Airway epithelial cell (primary cell): ENCODE measurements around the gene TRMT10A. TPM values are rescaled to one million over a fixed set of nuclear protein-coding genes. Genes with fewer than 3 reads are reported as not detected.

Experiments used
- total RNA-seq: library from RNA; depleted of rRNA; stranded (reverse); fragments of >200 nt; gene quantifications from 2 replicates; pipeline ENCODE4 v1.2.3, GENCODE V29; 2015

Gene TRMT10A
- 7.9 and 10.2 TPM in 2 replicates for total RNA-seq

GRCh38 chr4:99563310-99564186 is at the start of gene TRMT10A:
Gene TRMT10A, minus strand, starts transcription at chr4:99564039. Its CDS starts 4,701 bp downstream, at chr4:99559338.

GRCh38 chr4:99574530-99575324 is 10.9 kb upstream of the TRMT10A start, which contains the start of gene MTTP:
Gene MTTP, plus strand, starts transcription at chr4:99574824. Its CDS starts 86 bp downstream, at chr4:99574910.

GRCh38 chr4:99510721-99511120 is 53.1 kb downstream of the TRMT10A start, which contains the start of gene C4orf17:
Gene C4orf17, plus strand, starts transcription at chr4:99511021. Its CDS starts 2,061 bp downstream, at chr4:99513082.

Other genes starting within 250 kb of the TRMT10A start
- not detected in 2 replicates for gene ADH1B, start 242.6 kb downstream of the TRMT10A start, total RNA-seq
- gene ADH1C, start 211.3 kb downstream of the TRMT10A start, total RNA-seq, result not detected in 2 replicates
- 13.6 and 14.7 TPM in 2 replicates for gene ADH7, start 128.7 kb downstream of the TRMT10A start, total RNA-seq
- not detected in 2 replicates for gene C4orf17, start 53.0 kb downstream of the TRMT10A start, total RNA-seq
- 0.28 TPM in 2 replicates for gene MTTP, start 10.8 kb upstream of the TRMT10A start, total RNA-seq
- not detected in 2 replicates for gene C4orf54, start 93.8 kb upstream of the TRMT10A start, total RNA-seq